RKO (cell line): ENCODE data around the gene CRB1.

Experiments
- DNase-seq: peaks from one replicate; pipeline ENCODE4 v3.0.0-alpha.2; 2016; ENCODE audit warnings: low spot score

Gene CRB1

GRCh38 chr1:197268012-197268411, at the start of gene CRB1:
Gene CRB1 (plus strand): TSS chr1:197268252. CDS start chr1:197268413, 161 bp downstream.
- no peak for DNase-seq

- DNase-seq: no peak
Measured at GRCh38 chr1:197218857-197219256, 49.2 kb upstream of the CRB1 start.

GRCh38 chr1:197222025-197222685, 45.9 kb upstream of the CRB1 start:
- no peak for DNase-seq

- no peak for DNase-seq
Measured at GRCh38 chr1:197222780-197223179, 45.3 kb upstream of the CRB1 start.

- DNase-seq: peak; percentile 18
Measured at GRCh38 chr1:197224160-197224559, 43.9 kb upstream of the CRB1 start.

- no peak for DNase-seq
Measured at GRCh38 chr1:197225611-197226010, 42.4 kb upstream of the CRB1 start.

- no peak for DNase-seq
Measured at GRCh38 chr1:197234581-197234980, 33.5 kb upstream of the CRB1 start.

GRCh38 chr1:197235355-197235754, 32.7 kb upstream of the CRB1 start:
- DNase-seq: no peak

GRCh38 chr1:197247465-197247864, 20.6 kb upstream of the CRB1 start:
- no peak for DNase-seq

GRCh38 chr1:197249324-197249723, 18.7 kb upstream of the CRB1 start:
- DNase-seq: no peak

GRCh38 chr1:197250616-197251015, 17.4 kb upstream of the CRB1 start:
- DNase-seq: no peak

- DNase-seq: no peak
Measured at GRCh38 chr1:197252973-197253372, 15.1 kb upstream of the CRB1 start.

- no peak for DNase-seq
Measured at GRCh38 chr1:197254866-197255265, 13.2 kb upstream of the CRB1 start.

- no peak for DNase-seq
Measured at GRCh38 chr1:197264936-197265567, 3.0 kb upstream of the CRB1 start.

- no peak for DNase-seq
Measured at GRCh38 chr1:197269053-197269452, 1.0 kb downstream of the CRB1 start.

GRCh38 chr1:197272791-197273190, 4.7 kb downstream of the CRB1 start:
- no peak for DNase-seq

- no peak for DNase-seq
Measured at GRCh38 chr1:197277166-197277565, 9.1 kb downstream of the CRB1 start.

GRCh38 chr1:197284325-197284724, 16.3 kb downstream of the CRB1 start:
- DNase-seq: no peak

GRCh38 chr1:197284966-197285365, 16.9 kb downstream of the CRB1 start:
- no peak for DNase-seq

- DNase-seq: no peak
Measured at GRCh38 chr1:197285526-197286205, 17.6 kb downstream of the CRB1 start.

GRCh38 chr1:197286634-197287033, 18.6 kb downstream of the CRB1 start:
- no peak for DNase-seq

- no peak for DNase-seq
Measured at GRCh38 chr1:197287863-197288262, 19.8 kb downstream of the CRB1 start.

GRCh38 chr1:197302775-197303174, 34.7 kb downstream of the CRB1 start:
- peak; percentile 18 for DNase-seq
